IPS-NIHi7 (cell line): ENCODE results near the gene EIF4E1B.

Experiments
- DNase-seq: peaks from one replicate; pipeline ENCODE4 v3.0.0; 2012; ENCODE audit warnings: mixed read lengths; ENCODE audit errors: extremely low spot score

The EIF4E1B gene

GRCh38 chr5:176690911-176691310, 60.4 kb downstream of the EIF4E1B start:
- no peak for DNase-seq

DNA sequence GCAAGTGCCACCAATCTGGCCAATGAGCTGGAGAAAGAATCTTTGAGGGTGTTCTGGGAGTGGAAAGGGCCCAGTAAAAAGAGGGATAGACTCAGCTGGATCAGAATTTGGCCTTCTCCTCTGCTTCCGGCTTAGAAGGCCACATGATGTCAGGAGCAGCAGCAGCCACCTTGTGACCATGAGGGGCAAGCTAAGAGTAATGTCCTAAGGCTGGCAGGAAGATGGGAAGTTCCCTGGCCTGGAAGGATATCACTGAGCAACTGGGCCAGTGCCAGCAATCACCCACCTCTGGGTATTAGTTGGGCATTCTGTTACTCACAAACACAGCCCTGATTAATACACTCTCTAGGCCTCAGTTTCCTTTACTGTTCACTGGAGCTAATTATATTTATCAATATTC, 61.0 kb downstream of the EIF4E1B start:
- no peak for DNase-seq

DNA sequence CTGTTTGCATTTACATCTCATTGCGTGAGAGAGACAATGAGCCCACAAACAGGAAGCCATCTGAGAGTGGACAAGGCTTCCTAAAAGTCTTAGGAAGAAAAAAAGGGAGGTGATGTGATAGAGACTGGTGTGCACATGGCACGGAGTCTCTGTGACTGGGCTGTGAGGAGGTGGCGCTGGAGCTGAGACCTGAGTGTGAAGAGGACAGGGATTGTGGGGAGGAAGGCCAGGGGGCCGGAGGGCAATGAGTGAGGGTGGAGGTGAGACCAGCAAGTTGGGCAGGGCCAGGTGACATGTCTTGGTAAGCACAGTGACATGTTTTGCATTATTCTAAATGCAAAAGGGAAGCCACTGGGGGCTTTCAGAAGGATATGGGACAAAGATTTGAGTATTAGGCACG, 61.9 kb downstream of the EIF4E1B start:
- no peak for DNase-seq

DNA sequence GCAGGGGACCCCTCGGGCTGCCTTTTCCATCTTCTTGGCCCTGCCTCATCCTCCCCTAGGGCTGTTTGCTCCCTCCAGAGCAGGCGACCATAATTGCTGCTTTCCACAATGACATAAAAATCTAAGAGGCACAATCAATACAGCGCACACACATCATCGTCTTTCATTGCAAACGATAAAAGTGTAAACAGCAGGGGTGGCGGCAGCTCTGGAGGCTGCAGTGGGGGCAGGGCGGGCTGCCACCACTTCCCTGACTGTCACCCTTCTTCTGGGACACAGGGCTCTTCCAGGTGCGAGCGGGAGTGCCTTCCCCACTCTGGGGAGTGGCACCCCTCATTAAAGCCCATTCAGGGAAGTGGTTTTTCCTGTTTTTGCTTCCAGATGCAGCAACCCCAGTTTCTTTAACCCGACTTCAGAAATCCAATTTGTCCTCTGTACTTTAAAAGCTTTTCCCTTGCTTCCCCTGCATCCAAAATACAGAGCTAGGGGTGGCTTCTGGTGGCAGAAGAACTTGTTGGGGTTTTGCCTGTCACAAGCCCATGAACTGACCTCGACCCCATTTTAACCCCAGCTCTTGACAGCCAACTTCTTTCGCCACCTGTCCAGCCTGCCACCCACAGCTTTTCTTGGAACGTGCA, 62.5 kb downstream of the EIF4E1B start:
- DNase-seq = no peak

GRCh38 chr5:176693477-176693851, 63.0 kb downstream of the EIF4E1B start:
- no peak for DNase-seq

DNA sequence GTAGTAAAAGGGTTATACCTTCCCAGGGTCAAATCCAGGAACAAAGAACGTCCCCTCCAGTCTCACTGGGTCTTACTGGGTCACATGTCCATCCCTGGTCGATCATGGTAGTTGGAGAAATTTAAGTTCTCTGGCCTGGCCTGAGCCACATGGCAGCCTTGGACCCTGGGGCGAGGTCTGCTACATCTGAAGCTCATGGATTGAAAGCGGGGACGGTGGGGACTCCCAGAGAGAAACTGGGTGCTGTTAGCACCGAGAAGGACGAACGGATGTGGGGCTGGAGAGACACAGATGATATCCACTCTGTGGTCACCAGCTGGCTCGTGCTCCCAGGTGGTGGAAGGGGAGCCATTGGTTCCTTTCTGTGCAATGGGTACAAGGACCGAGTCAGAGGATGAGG, 63.7 kb downstream of the EIF4E1B start:
- DNase-seq = no peak

GRCh38 chr5:176694631-176695030, 64.2 kb downstream of the EIF4E1B start:
- DNase-seq = no peak

GRCh38 chr5:176695073-176695472, 64.6 kb downstream of the EIF4E1B start:
- no peak for DNase-seq
